Upper lobe of left lung (tissue), 6 donors: ENCODE data around the gene IL1R1. TPM values are rescaled to one million over a fixed set of nuclear protein-coding genes. Genes with fewer than 3 reads are reported as not detected.
A peak's percentile ranks its signal among the peaks of the same experiment; 100 is the strongest.

Experiments used
- ATAC-seq, 2 donors: fragments of 200-7000 bp; cut with Tn5 transposase; one replicate each; pipeline ENCODE4 v1.9.1; 2022; ENCODE audit warnings: mild to moderate bottlenecking in 2 of 2, moderate library complexity in 2 of 2; ENCODE audit not compliant: low FRiP score in 2 of 2
- DNase-seq, 2 donors: peaks; one replicate each; pipeline ENCODE4 v3.0.0-alpha.2; 2019 to 2020
- H3K27ac ChIP-seq, 4 donors: fragments of 200-600 bp; sonication (generic); one replicate each; pipeline ENCODE4 v1.5.1; 2016 to 2019
- H3K27me3 ChIP-seq, 4 donors: fragments of 200-600 bp; sonication (generic); one replicate each; pipeline ENCODE4 v1.5.1; 2017 to 2019
- H3K36me3 ChIP-seq, 4 donors: fragments of 200-600 bp; sonication (generic); one replicate each; pipeline ENCODE4 v1.5.1; 2016 to 2019
- H3K4me1 ChIP-seq, 4 donors: fragments of 200-600 bp; sonication (generic); one replicate each; pipeline ENCODE4 v1.5.1; 2018 to 2019
- H3K4me3 ChIP-seq, 4 donors: fragments of 200-600 bp; sonication (generic); one replicate each; pipeline ENCODE4 v1.5.1; 2017 to 2019; ENCODE audit warnings: mild to moderate bottlenecking in 2 of 4, moderate library complexity in 1 of 4
- H3K9me3 ChIP-seq, 4 donors: fragments of 200-600 bp; sonication (generic); one replicate each; pipeline ENCODE4 v1.5.1; 2018 to 2019
- CTCF ChIP-seq, 6 experiments: fragments of 450-650 bp in 4 of 6; fragments of 200-600 bp in 2 of 6; sonication (generic) in 2 of 6; IDR thresholded peaks; one replicate each; pipeline ENCODE4 v1.5.1; 2016 to 2019; ENCODE audit warnings: antibody characterized with exemption in 6 of 6
- EP300 ChIP-seq, 4 donors: sonication (generic); formaldehyde crosslinking; IDR thresholded peaks; one replicate each; pipeline ENCODE4 v1.5.1; 2017; ENCODE audit warnings: antibody characterized with exemption in 4 of 4, control low read depth in 2 of 4
- POLR2A ChIP-seq, 4 donors: fragments of 450-650 bp; IDR thresholded peaks; one replicate each; pipeline ENCODE4 v1.5.1; 2016 to 2017; ENCODE audit warnings: antibody characterized with exemption in 4 of 4, mild to moderate bottlenecking in 2 of 4
- POLR2AphosphoS5 ChIP-seq, 2 donors: sonication (generic); formaldehyde crosslinking; IDR thresholded peaks; one replicate each; pipeline ENCODE4 v1.5.1; 2017; ENCODE audit warnings: antibody characterized with exemption in 2 of 2
- WGBS, 2 donors: methylation state at CpG; one replicate each; pipeline ENCODE4 v1.1.5; 2017 to 2018; 5-methylcytosine and 5-hydroxymethylcytosine counted together
- total RNA-seq, 6 donors: library from RNA; depleted of rRNA in 4 of 6; stranded (reverse); fragments of >200 nt in 4 of 6; gene quantifications; one replicate each; pipeline versions ENCODE4 v1.1.0 to v1.2.1, GENCODE V29; 2016 to 2021
- donor health status: DM: no; HTN: no; CAD: no; lungs with moderate emphysema.
- donor health status: DM: no; HTN: yes; CAD: no; lungs with severe emphysema.

IL1R1 gene
- total RNA-seq, 6 donors from 2014 or later: 48.2 to 148 (median 111) TPM

GRCh38 chr2:102179788-102180686 lies 37.5 kb downstream of the IL1R1 start:
- Histone ChIP-seq H3K36me3 (peaks cover 20 to 42% (median 28%) of the 10 kb centered on the region in 4 donors), H3K4me1 (peaks cover 0 to 8% (median 4%) of the 10 kb centered on the region in 4 donors), H3K27me3 (no peaks in the 10 kb centered on the region), H3K4me3 (no peak overlapping the region), H3K9me3 (no peaks in the 10 kb centered on the region), H3K27ac (no peak overlapping the region)
- no peak for DNase-seq
- WGBS, 2 donors: 93 to 97% methylated on average over 2 of the region's 2 CpGs
- TF ChIP-seq EP300 (IDR thresholded peaks at IDR 0.05): no peak
- TF ChIP-seq POLR2A (IDR thresholded peaks at IDR 0.05): no peak
- no peak for TF ChIP-seq CTCF (IDR thresholded peaks at IDR 0.05)
- no peak for TF ChIP-seq POLR2AphosphoS5 (IDR thresholded peaks at IDR 0.05)
- ATAC-seq: no peak

GRCh38 chr2:102180687-102180999 lies 38.1 kb downstream of the IL1R1 start:
- no peak overlapping the region for H3K27ac ChIP-seq
- TF ChIP-seq POLR2A (IDR thresholded peaks at IDR 0.05) (no peak), CTCF (IDR thresholded peaks at IDR 0.05) (no peak), EP300 (IDR thresholded peaks at IDR 0.05) (no peak), POLR2AphosphoS5 (IDR thresholded peaks at IDR 0.05) (no peak)
- DNase-seq (no peak), ATAC-seq (no peak)
- WGBS, 2 donors: 44 to 67% methylated on average over 1 of the region's 1 CpG
- peaks cover 0 to 9% (median 4%) of the 10 kb centered on the region in 4 donors for H3K4me1 ChIP-seq
- H3K27me3 ChIP-seq: no peaks in the 10 kb centered on the region
- H3K36me3 ChIP-seq: peaks cover 14 to 36% (median 24%) of the 10 kb centered on the region in 4 donors
- H3K9me3 ChIP-seq: no peaks in the 10 kb centered on the region
- no peak overlapping the region for H3K4me3 ChIP-seq

GRCh38 chr2:102181376-102181775 lies 38.8 kb downstream of the IL1R1 start:
- 92 to 95% methylated on average over 5 of the region's 5 CpGs for WGBS, 2 donors
- no peak for ATAC-seq

GRCh38 chr2:102181919-102182635 lies 39.5 kb downstream of the IL1R1 start:
- Histone ChIP-seq H3K4me1 (peaks cover 0 to 12% (median 4%) of the 10 kb centered on the region in 4 donors), H3K27ac (peak overlapping the region in 1 of 4 donors; percentile 8), H3K9me3 (no peaks in the 10 kb centered on the region), H3K36me3 (peaks cover 0 to 22% (median 11%) of the 10 kb centered on the region in 4 donors), H3K4me3 (no peak overlapping the region), H3K27me3 (no peaks in the 10 kb centered on the region)
- WGBS, 2 donors: 69 to 77% methylated on average over 7 of the region's 7 CpGs
- TF ChIP-seq EP300 (IDR thresholded peaks at IDR 0.05) (no peak), CTCF (IDR thresholded peaks at IDR 0.05) (no peak), POLR2A (IDR thresholded peaks at IDR 0.05) (no peak), POLR2AphosphoS5 (IDR thresholded peaks at IDR 0.05) (no peak)
- ATAC-seq: peak in 1 of 2 donors; percentile 39
- no peak for DNase-seq

More at GRCh38 chr2:102181376-102181775, 38.8 kb downstream of the IL1R1 start:
- H3K36me3 ChIP-seq: peaks cover 7 to 29% (median 18%) of the 10 kb centered on the region in 4 donors
- no peak overlapping the region for H3K4me3 ChIP-seq
- H3K9me3 ChIP-seq: no peaks in the 10 kb centered on the region
- DNase-seq: no peak
- H3K27me3 ChIP-seq: no peaks in the 10 kb centered on the region
- no peak overlapping the region for H3K27ac ChIP-seq
- TF ChIP-seq POLR2A (IDR thresholded peaks at IDR 0.05) (no peak), POLR2AphosphoS5 (IDR thresholded peaks at IDR 0.05) (no peak), CTCF (IDR thresholded peaks at IDR 0.05) (no peak), EP300 (IDR thresholded peaks at IDR 0.05) (no peak)
- peaks cover 0 to 12% (median 4%) of the 10 kb centered on the region in 4 donors for H3K4me1 ChIP-seq
